Measurements from ENCODE around the gene NEMP1. TPM values are rescaled to one million over a fixed set of nuclear protein-coding genes. Genes with fewer than 3 reads are reported as not detected.

NEMP1 gene
- total RNA-seq, 4 donors from 2014 or later = 8.3 to 11.8 (median 10.0) TPM

GRCh38 chr12:57087691-57088353 lies 9.2 kb upstream of the NEMP1 start:
- Histone ChIP-seq H3K36me3 (peaks cover 5 to 19% (median 18%) of the 10 kb centered on the region in 4 donors), H3K4me1 (peaks cover 39 to 57% (median 54%) of the 10 kb centered on the region in 4 donors), H3K9me3 (no peaks in the 10 kb centered on the region), H3K27ac (replicated peaks in 1 of 4) (peak overlapping the region; percentile 99 to 100 (median 100)), H3K4me3 (peak overlapping the region; percentile 88 to 96 (median 92)), H3K27me3 (no peaks in the 10 kb centered on the region)
- peak; percentile 96 for DNase-seq (ENCODE audit: extremely low spot score)
- WGBS = 0% methylated on average over 18 of the region's 37 CpGs
- TF ChIP-seq POLR2AphosphoS5 (IDR thresholded peaks at IDR 0.05) (peak; percentile 49 to 70), EP300 (IDR thresholded peaks at IDR 0.05) (no peak), CTCF (IDR thresholded peaks at IDR 0.05) (no peak), POLR2A (IDR thresholded peaks at IDR 0.05; ENCODE audit: low read depth) (peak; percentile 41)
- intact Hi-C loops (cut with DNase I) = loop anchor here (2.0 kb wide), 1 partner anchor 23 kb away; the partner anchor contains the start of gene STAT6

- DNase-seq (ENCODE audit: extremely low spot score) = peak; percentile 97
- intact Hi-C loops (cut with DNase I) = no loop called here
- Histone ChIP-seq H3K27me3 (no peaks in the 10 kb centered on the region), H3K27ac (replicated peaks in 1 of 4) (peak overlapping the region; percentile 99 to 100 (median 100)), H3K36me3 (peaks cover 4 to 12% (median 12%) of the 10 kb centered on the region in 4 donors), H3K4me3 (peak overlapping the region; percentile 88 to 96 (median 92)), H3K4me1 (peaks cover 33 to 50% (median 47%) of the 10 kb centered on the region in 4 donors), H3K9me3 (no peaks in the 10 kb centered on the region)
- TF ChIP-seq EP300 (IDR thresholded peaks at IDR 0.05) (no peak), CTCF (IDR thresholded peaks at IDR 0.05) (no peak), POLR2AphosphoS5 (IDR thresholded peaks at IDR 0.05) (peak; percentile 77 to 92), POLR2A (IDR thresholded peaks at IDR 0.05; ENCODE audit: low read depth) (peak; percentile 53)
- 1% methylated on average over 21 of the region's 52 CpGs for WGBS
Observed at GRCh38 chr12:57087010-57087690, 8.6 kb upstream of the NEMP1 start.

GRCh38 chr12:57086493-57087009 lies 8.0 kb upstream of the NEMP1 start:
- no peak for TF ChIP-seq EP300 (IDR thresholded peaks at IDR 0.05)
- peak in 2 of 3 experiments; percentile 12 to 45 for TF ChIP-seq CTCF (IDR thresholded peaks at IDR 0.05)

GRCh38 chr12:57085999-57086492 lies 7.5 kb upstream of the NEMP1 start:
- Histone ChIP-seq H3K36me3 (peaks cover 0 to 1% (median under 1%) of the 10 kb centered on the region in 4 donors), H3K4me1 (peaks cover 22 to 39% (median 36%) of the 10 kb centered on the region in 4 donors), H3K9me3 (no peaks in the 10 kb centered on the region), H3K27ac (replicated peaks in 1 of 4) (peak overlapping the region; percentile 99 to 100 (median 100)), H3K4me3 (peak overlapping the region; percentile 88 to 96 (median 92)), H3K27me3 (no peaks in the 10 kb centered on the region)
- TF ChIP-seq POLR2A (IDR thresholded peaks at IDR 0.05; ENCODE audit: low read depth) (no peak), POLR2AphosphoS5 (IDR thresholded peaks at IDR 0.05) (peak; percentile 40 to 43)
- intact Hi-C loops (cut with DNase I) = no loop called here
- 5% methylated on average over 12 of the region's 12 CpGs for WGBS
- no peak for DNase-seq (ENCODE audit: extremely low spot score)

More at GRCh38 chr12:57086493-57087009, 8.0 kb upstream of the NEMP1 start:
- Histone ChIP-seq H3K27ac (replicated peaks in 1 of 4) (peak overlapping the region; percentile 99 to 100 (median 100)), H3K27me3 (no peaks in the 10 kb centered on the region), H3K9me3 (no peaks in the 10 kb centered on the region), H3K4me1 (peaks cover 27 to 44% (median 41%) of the 10 kb centered on the region in 4 donors), H3K36me3 (peaks cover 0 to 6% (median 6%) of the 10 kb centered on the region in 4 donors), H3K4me3 (peak overlapping the region; percentile 88 to 96 (median 92))
- DNase-seq (ENCODE audit: extremely low spot score) = no peak
- under 1% methylated on average over 14 of the region's 14 CpGs for WGBS
- intact Hi-C loops (cut with DNase I) = no loop called here

GRCh38 chr12:57080855-57081254 lies 2.3 kb upstream of the NEMP1 start:
- 100% methylated on average over 1 of the region's 1 CpG for WGBS
- Histone ChIP-seq H3K9me3 (no peaks in the 10 kb centered on the region), H3K27me3 (no peaks in the 10 kb centered on the region), H3K4me3 (no peak overlapping the region), H3K36me3 (peaks cover 0 to 2% (median 0%) of the 10 kb centered on the region in 4 donors), H3K27ac (replicated peaks in 1 of 4) (no peak overlapping the region), H3K4me1 (peaks cover 15 to 29% (median 24%) of the 10 kb centered on the region in 4 donors)
- DNase-seq (ENCODE audit: extremely low spot score) = no peak
- TF ChIP-seq POLR2AphosphoS5 (IDR thresholded peaks at IDR 0.05) = no peak
- no peak for TF ChIP-seq EP300 (IDR thresholded peaks at IDR 0.05)
- TF ChIP-seq CTCF (IDR thresholded peaks at IDR 0.05) = no peak
- no peak for TF ChIP-seq POLR2A (IDR thresholded peaks at IDR 0.05; ENCODE audit: low read depth)
- intact Hi-C loops (cut with DNase I) = no loop called here

Data from esophagus muscularis mucosa (tissue), 4 donors.